Left lung (tissue), 10 donors: Measurements from ENCODE around the gene SH3YL1. TPM values are rescaled to one million over a fixed set of nuclear protein-coding genes. Genes with fewer than 3 reads are reported as not detected.

Source experiments
- ATAC-seq: fragments of 200-7000 bp; cut with Tn5 transposase; one replicate; pipeline ENCODE4 v1.9.1; 2020; ENCODE audit warnings: moderate library complexity
- DNase-seq, 4 donors: peaks; one replicate each; pipeline ENCODE4 v3.0.0-alpha.2; 2013 to 2020
- H3K27ac ChIP-seq, 2 donors: fragments of 200-600 bp; sonication (generic) in 1 of 2; one replicate each; pipeline versions ENCODE4 v1.5.0 to v1.8.0; 2020 to 2021
- H3K27me3 ChIP-seq, 2 donors: fragments of 200-600 bp; sonication (generic) in 1 of 2; one replicate each; pipeline versions ENCODE4 v1.5.0 to v1.8.0; 2020 to 2021
- H3K36me3 ChIP-seq, 2 donors: fragments of 200-600 bp; sonication (generic) in 1 of 2; one replicate each; pipeline versions ENCODE4 v1.5.0 to v1.8.0; 2020 to 2021
- H3K4me1 ChIP-seq, 2 donors: fragments of 200-600 bp; one replicate each; pipeline ENCODE4 v1.8.0; 2021
- H3K4me3 ChIP-seq, 2 donors: fragments of 200-600 bp; sonication (generic) in 1 of 2; one replicate each; pipeline versions ENCODE4 v1.5.0 to v1.8.0; 2020 to 2021; ENCODE audit warnings: mild to moderate bottlenecking in 1 of 2
- H3K9me3 ChIP-seq, 2 donors: fragments of 200-600 bp; sonication (generic) in 1 of 2; one replicate each; pipeline versions ENCODE4 v1.5.0 to v1.8.0; 2020 to 2021
- intact Hi-C, 2 donors: fragments of 100-400 bp; cut with DNase I; formaldehyde crosslinking; loops; one replicate each; pipeline versions ENCODE4 v1.11.2 to v1.14.2; 2022
- polyA plus RNA-seq, 6 donors: library from polyadenylated mRNA; unstranded; fragments of 120-200 nt; gene quantifications; one replicate each; pipeline ENCODE4 v1.2.1, GENCODE V29; 2013; ENCODE audit not compliant: insufficient read length in 6 of 6
- total RNA-seq, 2 donors: library from RNA; stranded (reverse); fragmentation: NEBNext Ultra II Directional; extraction: Animal tissue kit (Norgen Biotek cat#: 25700); gene quantifications; one replicate each; pipeline ENCODE4 v1.2.1, GENCODE V29; 2021
- TF ChIP-seq, protein P1 (sequence below), 2 donors: fragments of 200-600 bp; sonication (generic) in 1 of 2; IDR thresholded peaks; one replicate each; pipeline versions ENCODE4 v1.5.0 to v1.8.0; 2021; ENCODE audit warnings: antibody characterized with exemption in 2 of 2
- donor health status: DM: no; HTN: yes; CAD: no.
- donor health status: DM: no; HTN: no; CAD: no.

The SH3YL1 gene
- total and polyA plus RNA-seq, 8 donors = 49.1 to 157 (median 112) TPM

DNA sequence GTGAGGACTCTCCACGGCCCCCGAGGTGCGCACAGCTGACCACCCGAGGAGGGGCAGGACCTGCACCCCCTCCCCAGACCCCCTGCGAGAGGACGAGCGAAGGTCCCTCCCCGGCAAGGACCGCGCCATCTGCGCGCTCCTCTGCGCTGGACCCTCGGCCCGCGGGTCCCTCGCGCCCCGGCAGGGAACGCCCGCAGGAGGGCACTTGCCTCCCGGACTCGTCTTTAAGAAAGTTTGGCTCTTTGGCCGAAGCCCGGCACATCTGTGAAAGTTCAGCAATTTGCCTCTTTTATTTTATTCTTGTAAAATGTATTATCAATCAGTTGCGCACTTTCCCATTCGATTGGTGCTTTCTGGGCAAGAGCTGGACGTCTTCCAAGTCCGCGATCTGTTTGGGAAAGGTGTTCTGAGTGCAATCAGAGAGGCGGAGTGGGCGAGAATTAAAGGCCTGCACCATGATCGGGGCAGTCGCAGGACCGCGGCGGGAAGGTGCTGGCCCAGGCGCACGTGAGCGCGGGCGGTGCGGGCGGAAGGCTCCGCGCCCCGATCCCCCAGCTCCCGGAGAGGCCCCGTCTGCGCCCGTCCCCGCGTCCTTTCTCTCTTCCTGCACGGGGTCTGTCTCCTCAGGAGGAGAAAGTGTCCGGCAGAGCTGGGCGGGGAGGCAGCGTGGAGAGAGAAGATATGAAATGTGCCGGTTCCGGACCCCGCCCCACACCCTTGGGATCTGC is 25.7 kb upstream of the SH3YL1 start:
- intact Hi-C loops = no loop called here
- peak in 1 of 4 donors; percentile 69 for DNase-seq

DNA sequence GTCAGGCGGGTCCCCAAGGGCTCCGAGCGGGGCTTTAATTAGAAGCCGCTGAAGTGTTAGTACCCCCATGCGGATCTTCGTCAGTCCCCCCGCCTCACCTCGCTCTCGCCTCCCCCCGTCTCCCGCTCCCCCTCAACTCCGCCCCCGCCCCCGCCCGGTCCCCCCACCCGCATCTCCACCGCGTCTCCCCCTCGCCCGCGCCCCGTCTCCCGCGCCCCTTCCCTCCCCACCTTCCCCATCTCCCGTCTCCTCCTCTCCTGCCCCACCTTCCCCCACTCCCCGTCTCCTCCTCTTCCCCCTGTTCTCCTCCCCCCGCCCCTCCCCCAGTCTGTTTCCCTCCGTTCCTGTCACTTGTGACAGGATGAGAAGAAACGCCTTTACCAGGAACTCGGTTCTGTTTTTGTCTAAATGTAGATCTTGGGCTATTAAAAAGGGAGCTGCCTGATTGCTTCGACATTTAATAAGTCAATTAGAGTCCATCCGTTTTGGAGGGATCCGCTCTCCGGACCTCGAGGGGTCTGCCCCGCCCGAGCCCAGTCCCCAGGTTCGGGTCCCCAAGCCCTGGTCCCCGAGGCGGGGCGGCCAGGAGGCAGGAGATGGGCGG is 25.0 kb upstream of the SH3YL1 start:
- Histone ChIP-seq H3K9me3 (no peaks in the 10 kb centered on the region), H3K27ac (no peak overlapping the region), H3K4me3 (peak overlapping the region; percentile 50), H3K36me3 (peaks cover 0 to 2% of the 10 kb centered on the region in 2 donors), H3K4me1 (peaks cover 2 to 34% of the 10 kb centered on the region in 2 donors), H3K27me3 (peaks cover 4 to 76% of the 10 kb centered on the region in 2 donors)
- peak in 1 of 4 donors; percentile 54 for DNase-seq
- TF ChIP-seq, protein P1, sequence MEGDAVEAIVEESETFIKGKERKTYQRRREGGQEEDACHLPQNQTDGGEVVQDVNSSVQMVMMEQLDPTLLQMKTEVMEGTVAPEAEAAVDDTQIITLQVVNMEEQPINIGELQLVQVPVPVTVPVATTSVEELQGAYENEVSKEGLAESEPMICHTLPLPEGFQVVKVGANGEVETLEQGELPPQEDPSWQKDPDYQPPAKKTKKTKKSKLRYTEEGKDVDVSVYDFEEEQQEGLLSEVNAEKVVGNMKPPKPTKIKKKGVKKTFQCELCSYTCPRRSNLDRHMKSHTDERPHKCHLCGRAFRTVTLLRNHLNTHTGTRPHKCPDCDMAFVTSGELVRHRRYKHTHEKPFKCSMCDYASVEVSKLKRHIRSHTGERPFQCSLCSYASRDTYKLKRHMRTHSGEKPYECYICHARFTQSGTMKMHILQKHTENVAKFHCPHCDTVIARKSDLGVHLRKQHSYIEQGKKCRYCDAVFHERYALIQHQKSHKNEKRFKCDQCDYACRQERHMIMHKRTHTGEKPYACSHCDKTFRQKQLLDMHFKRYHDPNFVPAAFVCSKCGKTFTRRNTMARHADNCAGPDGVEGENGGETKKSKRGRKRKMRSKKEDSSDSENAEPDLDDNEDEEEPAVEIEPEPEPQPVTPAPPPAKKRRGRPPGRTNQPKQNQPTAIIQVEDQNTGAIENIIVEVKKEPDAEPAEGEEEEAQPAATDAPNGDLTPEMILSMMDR (IDR thresholded peaks at IDR 0.05) = no peak
- intact Hi-C loops = no loop called here
- ATAC-seq = peak; percentile 18

More for the DNA sequence above, 25.7 kb upstream of the SH3YL1 start:
- TF ChIP-seq, protein P1 (IDR thresholded peaks at IDR 0.05) = no peak
- ATAC-seq = peak; percentile 67
- Histone ChIP-seq H3K9me3 (no peaks in the 10 kb centered on the region), H3K4me1 (peaks cover 2 to 34% of the 10 kb centered on the region in 2 donors), H3K27me3 (peaks cover 4 to 76% of the 10 kb centered on the region in 2 donors), H3K4me3 (peak overlapping the region; percentile 49 to 50), H3K27ac (no peak overlapping the region), H3K36me3 (no peaks in the 10 kb centered on the region)

- ATAC-seq (peak; percentile 19), DNase-seq (peak in 1 of 4 donors; percentile 73)
- Histone ChIP-seq H3K27ac (no peak within 1 kb of the TSS), H3K27me3 (peaks cover 4 to 76% of the 10 kb centered on the region in 2 donors), H3K4me3 (peak within 1 kb of the TSS; percentile 36 to 50), H3K9me3 (no peaks in the 10 kb centered on the region), H3K4me1 (peaks cover 2 to 34% of the 10 kb centered on the region in 2 donors), H3K36me3 (peaks cover 0 to 2% of the 10 kb centered on the region in 2 donors)
- intact Hi-C loops = no loop called here
- TF ChIP-seq, protein P1 (IDR thresholded peaks at IDR 0.05) = no peak
Observed at GRCh38 chr2:287911-288757, 24.3 kb upstream of the SH3YL1 start, which contains the start of gene ALKAL2. Gene ALKAL2 (minus strand): TSS chr2:288091. CDS start chr2:287835, 256 bp downstream.

DNA sequence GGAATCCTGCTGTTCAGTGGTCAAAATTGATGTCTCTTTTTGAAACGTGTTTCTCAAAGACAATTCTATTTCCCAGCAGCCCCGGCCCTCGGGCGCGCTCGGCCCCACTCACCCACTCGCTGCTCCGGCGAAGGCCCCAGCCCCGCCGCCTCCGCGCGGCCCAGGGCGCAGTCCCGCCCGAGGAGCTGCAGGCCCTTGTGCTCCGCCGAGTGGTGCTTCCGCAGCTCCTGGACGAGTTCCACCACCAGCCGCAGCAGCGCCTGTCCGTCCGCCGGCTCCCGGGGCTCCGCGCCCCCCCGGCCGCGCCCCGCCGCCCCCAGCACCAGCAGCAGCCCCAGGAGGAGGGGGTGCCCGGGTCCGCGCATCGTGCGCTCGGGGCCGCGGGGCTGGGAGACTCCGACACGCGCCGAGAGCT is 23.6 kb upstream of the SH3YL1 start:
- no peak overlapping the region for H3K27ac ChIP-seq
- intact Hi-C loops = no loop called here
- H3K27me3 ChIP-seq = peaks cover 4 to 76% of the 10 kb centered on the region in 2 donors
- H3K9me3 ChIP-seq = no peaks in the 10 kb centered on the region
- peak overlapping the region; percentile 36 to 50 for H3K4me3 ChIP-seq
- peaks cover 0 to 8% of the 10 kb centered on the region in 2 donors for H3K36me3 ChIP-seq
- peak; percentile 69 for ATAC-seq
- peak in 2 of 4 donors; percentile 59 to 80 for DNase-seq
- TF ChIP-seq, protein P1 (IDR thresholded peaks at IDR 0.05) = no peak
- H3K4me1 ChIP-seq = peaks cover 2 to 34% of the 10 kb centered on the region in 2 donors
